COR-L47 (cell line): ENCODE data around the gene DNAJC17.

Experiments used
- DNase-seq: peaks from one replicate; lab custom pipeline; 2025; lab: John Stamatoyannopoulos, UW

DNAJC17 gene

GRCh38 chr15:40737048-40737447, 70.2 kb downstream of the DNAJC17 start:
- no peak for DNase-seq

GRCh38 chr15:40736575-40736974, 70.7 kb downstream of the DNAJC17 start:
- no peak for DNase-seq

GRCh38 chr15:40731034-40731433, 76.2 kb downstream of the DNAJC17 start:
- peak; percentile 11 for DNase-seq

GRCh38 chr15:40723919-40724318, 83.4 kb downstream of the DNAJC17 start:
- DNase-seq, result no peak

- no peak for DNase-seq
These were observed 84.3 kb downstream of the DNAJC17 start for GRCh38 chr15:40722934-40723333.

- DNase-seq, result no peak
These were observed 84.9 kb downstream of the DNAJC17 start for GRCh38 chr15:40722354-40722753.

GRCh38 chr15:40721701-40722100, 85.6 kb downstream of the DNAJC17 start:
- DNase-seq, result no peak

GRCh38 chr15:40716165-40716564, 91.1 kb downstream of the DNAJC17 start:
- DNase-seq, result no peak
